Muscle layer of duodenum (tissue), 2 donors: ENCODE measurements around the gene OPALIN.

Experiments used
- H3K27ac ChIP-seq: one replicate; pipeline ENCODE4 v1.7.0; 2013; ENCODE audit warnings: mild to moderate bottlenecking, low read length
- H3K27me3 ChIP-seq: one replicate; pipeline ENCODE4 v1.7.0; 2013; ENCODE audit warnings: low read depth, mild to moderate bottlenecking, control low read depth, low read length
- H3K36me3 ChIP-seq, 2 donors: one replicate each; pipeline ENCODE4 v1.7.0; 2013; ENCODE audit warnings: low read length in 2 of 2, control low read depth in 1 of 2, mild to moderate bottlenecking in 1 of 2; ENCODE audit not compliant: insufficient read depth in 2 of 2, control insufficient read depth in 1 of 2
- H3K4me1 ChIP-seq, 2 donors: one replicate each; pipeline ENCODE4 v1.7.0; 2013; ENCODE audit warnings: low read length in 2 of 2, mild to moderate bottlenecking in 2 of 2, control low read depth in 1 of 2, moderate library complexity in 1 of 2; ENCODE audit not compliant: insufficient read depth in 2 of 2, control insufficient read depth in 1 of 2
- H3K4me3 ChIP-seq, 2 donors: one replicate each; pipeline ENCODE4 v1.7.0; 2013; ENCODE audit warnings: low read length in 2 of 2, low read depth in 1 of 2, mild to moderate bottlenecking in 1 of 2
- H3K9me3 ChIP-seq, 2 donors: one replicate each; pipeline ENCODE4 v1.7.0; 2013; ENCODE audit warnings: low read length in 2 of 2, control low read depth in 1 of 2, mild to moderate bottlenecking in 1 of 2; ENCODE audit not compliant: control insufficient read depth in 1 of 2
- donor health status: healthy.

The OPALIN gene

GRCh38 chr10:96358851-96359540, at the start of gene OPALIN:
Gene OPALIN, minus strand, starts transcription at chr10:96359002. Its CDS starts 106 bp downstream, at chr10:96358896.
- no peak within 1 kb of the TSS for H3K4me3 ChIP-seq
- H3K27me3 ChIP-seq = no peaks in the 10 kb centered on the region
- no peaks in the 10 kb centered on the region for H3K4me1 ChIP-seq
- no peaks in the 10 kb centered on the region for H3K9me3 ChIP-seq
- no peak within 1 kb of the TSS for H3K27ac ChIP-seq
- no peaks in the 10 kb centered on the region for H3K36me3 ChIP-seq

- Histone ChIP-seq H3K27ac (no peak overlapping the region), H3K36me3 (no peaks in the 10 kb centered on the region), H3K9me3 (no peaks in the 10 kb centered on the region), H3K4me3 (no peak overlapping the region), H3K27me3 (no peaks in the 10 kb centered on the region), H3K4me1 (no peaks in the 10 kb centered on the region)
These were observed 49.4 kb upstream of the OPALIN start for GRCh38 chr10:96408201-96408600.

GRCh38 chr10:96407560-96408069, 48.8 kb upstream of the OPALIN start:
- Histone ChIP-seq H3K36me3 (no peaks in the 10 kb centered on the region), H3K4me3 (no peak overlapping the region), H3K27ac (no peak overlapping the region), H3K9me3 (no peaks in the 10 kb centered on the region), H3K4me1 (no peaks in the 10 kb centered on the region), H3K27me3 (no peaks in the 10 kb centered on the region)

- no peak overlapping the region for H3K27ac ChIP-seq
- H3K9me3 ChIP-seq = no peaks in the 10 kb centered on the region
- no peaks in the 10 kb centered on the region for H3K4me1 ChIP-seq
- H3K36me3 ChIP-seq = no peaks in the 10 kb centered on the region
- no peaks in the 10 kb centered on the region for H3K27me3 ChIP-seq
- no peak overlapping the region for H3K4me3 ChIP-seq
These were observed 47.3 kb upstream of the OPALIN start for GRCh38 chr10:96406091-96406490.

GRCh38 chr10:96402417-96403305, 43.9 kb upstream of the OPALIN start:
- H3K4me1 ChIP-seq = no peaks in the 10 kb centered on the region
- H3K4me3 ChIP-seq = no peak overlapping the region
- H3K36me3 ChIP-seq = no peaks in the 10 kb centered on the region
- H3K9me3 ChIP-seq = no peaks in the 10 kb centered on the region
- no peak overlapping the region for H3K27ac ChIP-seq
- H3K27me3 ChIP-seq = no peaks in the 10 kb centered on the region

- Histone ChIP-seq H3K27me3 (no peaks in the 10 kb centered on the region), H3K27ac (no peak overlapping the region), H3K4me3 (no peak overlapping the region), H3K36me3 (no peaks in the 10 kb centered on the region), H3K9me3 (no peaks in the 10 kb centered on the region), H3K4me1 (peaks cover 0 to 3% of the 10 kb centered on the region in 2 donors)
These were observed 42.2 kb upstream of the OPALIN start for GRCh38 chr10:96401036-96401435.

- H3K27me3 ChIP-seq = no peaks in the 10 kb centered on the region
- H3K4me3 ChIP-seq = no peak overlapping the region
- H3K36me3 ChIP-seq = no peaks in the 10 kb centered on the region
- H3K4me1 ChIP-seq = peaks cover 0 to 6% of the 10 kb centered on the region in 2 donors
- no peak overlapping the region for H3K27ac ChIP-seq
- H3K9me3 ChIP-seq = no peaks in the 10 kb centered on the region
These were observed 41.7 kb upstream of the OPALIN start for GRCh38 chr10:96400465-96400864.

GRCh38 chr10:96397902-96398301, 39.1 kb upstream of the OPALIN start:
- H3K36me3 ChIP-seq = no peaks in the 10 kb centered on the region
- no peak overlapping the region for H3K27ac ChIP-seq
- no peak overlapping the region for H3K4me3 ChIP-seq
- no peaks in the 10 kb centered on the region for H3K27me3 ChIP-seq
- no peaks in the 10 kb centered on the region for H3K9me3 ChIP-seq
- peaks cover 0 to 6% of the 10 kb centered on the region in 2 donors for H3K4me1 ChIP-seq

GRCh38 chr10:96395931-96396877, 37.4 kb upstream of the OPALIN start:
- H3K9me3 ChIP-seq = no peaks in the 10 kb centered on the region
- no peaks in the 10 kb centered on the region for H3K36me3 ChIP-seq
- H3K27ac ChIP-seq = no peak overlapping the region
- peaks cover 0 to 6% of the 10 kb centered on the region in 2 donors for H3K4me1 ChIP-seq
- H3K27me3 ChIP-seq = no peaks in the 10 kb centered on the region
- H3K4me3 ChIP-seq = no peak overlapping the region

GRCh38 chr10:96390460-96390864, 31.7 kb upstream of the OPALIN start:
- no peak overlapping the region for H3K4me3 ChIP-seq
- no peaks in the 10 kb centered on the region for H3K36me3 ChIP-seq
- no peaks in the 10 kb centered on the region for H3K27me3 ChIP-seq
- no peaks in the 10 kb centered on the region for H3K4me1 ChIP-seq
- H3K9me3 ChIP-seq = no peaks in the 10 kb centered on the region
- no peak overlapping the region for H3K27ac ChIP-seq

- H3K27ac ChIP-seq = no peak overlapping the region
- no peaks in the 10 kb centered on the region for H3K4me1 ChIP-seq
- no peak overlapping the region for H3K4me3 ChIP-seq
- H3K27me3 ChIP-seq = no peaks in the 10 kb centered on the region
- H3K9me3 ChIP-seq = no peaks in the 10 kb centered on the region
- H3K36me3 ChIP-seq = no peaks in the 10 kb centered on the region
These were observed 31.0 kb upstream of the OPALIN start for GRCh38 chr10:96389785-96390184.
